ENCODE data around the gene JAK3.
"Not testable (repeated sequence)": the region's sequence is repeated elsewhere in the genome, so short reads cannot be mapped to it uniquely, and the experiment has no call there.

Gene JAK3

DNA sequence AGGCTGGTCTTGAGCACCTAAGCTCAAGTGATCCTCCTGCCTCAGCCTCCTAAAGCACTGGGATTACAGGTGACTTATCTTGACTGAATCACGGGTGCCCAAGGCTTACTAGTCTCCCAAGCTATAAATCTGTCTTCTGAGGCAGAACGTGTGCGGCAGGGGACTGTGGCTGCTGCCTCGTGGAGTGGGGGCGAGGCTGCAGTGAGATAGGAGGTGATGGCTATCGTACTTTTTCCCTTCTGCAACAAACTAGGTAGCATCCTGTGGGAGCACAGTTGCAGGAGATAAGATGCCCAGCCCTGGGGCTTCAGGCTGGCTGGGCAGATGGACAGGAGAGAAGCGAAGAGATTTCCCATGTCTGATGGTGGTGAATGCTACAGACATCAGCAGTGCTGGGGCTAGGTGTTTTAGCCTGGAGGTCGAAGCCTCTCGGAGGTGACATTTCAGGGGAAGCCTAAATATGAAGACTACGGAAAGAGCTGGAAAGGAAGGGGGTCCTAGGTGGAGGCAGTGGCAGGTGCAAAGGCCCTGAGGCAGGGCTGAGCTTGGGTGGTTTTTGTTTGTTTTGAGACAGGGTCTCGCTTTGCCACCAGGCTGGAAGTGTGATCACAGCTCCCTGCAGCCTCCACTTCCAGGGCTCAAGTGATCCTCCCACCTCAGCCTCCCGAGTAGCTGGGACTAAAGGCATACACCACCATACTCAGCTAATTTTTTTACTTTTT, 45.5 kb downstream of the JAK3 start:
- no peak for FAIRE-seq

DNA sequence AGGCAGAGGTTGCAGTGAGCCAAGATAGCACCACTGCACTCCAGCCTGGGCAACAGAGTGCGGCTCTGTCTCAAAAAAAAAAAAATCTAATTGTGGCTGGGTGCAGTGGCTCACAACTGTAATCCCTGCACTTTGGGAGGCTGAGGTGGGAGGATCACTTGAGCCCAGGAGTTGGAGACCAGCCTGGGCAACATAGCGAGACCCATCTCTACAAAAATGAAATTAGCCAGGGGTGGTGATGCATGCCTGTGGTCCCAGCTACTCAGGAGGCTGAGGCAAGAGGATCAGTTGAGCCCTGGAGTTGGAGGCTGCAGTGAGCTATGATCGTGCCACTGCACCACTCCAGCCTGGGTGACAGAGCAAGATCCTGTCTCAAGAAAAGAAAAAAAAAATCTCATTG, 49.2 kb downstream of the JAK3 start:
- not testable (repeated sequence) for FAIRE-seq

DNA sequence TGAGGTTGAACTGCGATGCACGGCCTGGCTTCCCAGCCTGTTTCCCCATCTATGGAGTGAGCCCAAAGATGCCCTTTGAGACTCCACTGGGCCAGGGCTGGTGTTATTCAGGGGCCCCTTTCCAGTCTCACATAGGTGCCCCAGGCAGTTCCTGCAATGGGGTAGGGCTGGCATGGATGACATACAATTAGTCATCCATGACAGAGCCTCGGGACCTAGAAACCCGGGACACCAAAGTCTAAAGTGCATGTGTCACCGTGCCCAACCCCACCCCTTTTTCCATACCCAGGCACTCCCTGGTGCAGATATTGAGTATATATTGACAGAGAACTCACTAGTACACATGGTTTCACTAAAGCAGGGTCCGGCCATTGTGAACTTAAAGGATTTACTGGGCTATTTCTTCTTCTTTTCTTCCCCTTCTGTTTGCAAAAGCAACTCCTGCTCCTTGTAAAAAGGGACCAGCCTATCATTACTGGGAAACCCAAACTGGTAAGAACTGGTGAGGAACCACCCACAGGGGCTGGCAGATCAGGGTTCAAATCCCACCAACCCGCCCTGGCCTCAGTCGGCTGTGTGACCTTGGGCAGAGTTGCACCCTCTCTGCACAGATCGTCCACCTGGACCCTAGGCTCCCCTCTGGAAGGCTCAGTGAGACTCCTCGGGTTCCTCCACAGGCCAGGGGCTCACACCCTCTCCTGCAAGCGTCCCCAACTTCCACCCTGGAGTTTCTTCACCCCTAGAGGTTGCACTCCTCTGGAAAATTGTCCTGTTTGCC, 50.2 kb downstream of the JAK3 start:
- FAIRE-seq: no peak

DNA sequence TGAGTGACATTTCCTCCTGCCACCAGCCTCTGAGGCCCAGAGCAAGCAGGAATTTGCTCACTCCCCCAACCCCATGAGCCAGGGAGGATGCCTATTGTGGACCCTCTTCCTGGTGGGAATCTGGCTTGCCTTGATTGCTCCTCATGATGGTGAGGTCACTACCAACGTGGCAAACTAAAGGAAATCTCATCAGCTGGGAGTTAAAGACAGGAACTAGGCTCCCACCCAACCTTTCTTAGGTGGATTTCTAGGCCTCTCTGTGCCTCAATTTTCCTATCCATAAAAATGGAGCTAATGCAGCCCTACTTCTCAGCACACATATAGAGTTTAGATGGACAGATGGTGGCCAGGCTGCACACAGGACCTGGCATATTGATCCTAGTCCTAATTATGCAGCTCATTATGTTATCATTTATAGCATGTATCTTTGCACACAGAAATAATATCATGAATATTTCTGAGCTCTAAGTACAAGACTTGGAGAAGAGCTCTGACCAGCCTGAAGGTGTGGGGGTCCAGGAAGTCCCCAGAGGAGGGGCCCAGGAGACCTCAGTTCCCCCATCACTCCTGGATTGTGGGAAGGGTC, 50.9 kb downstream of the JAK3 start:
- FAIRE-seq: no peak

DNA sequence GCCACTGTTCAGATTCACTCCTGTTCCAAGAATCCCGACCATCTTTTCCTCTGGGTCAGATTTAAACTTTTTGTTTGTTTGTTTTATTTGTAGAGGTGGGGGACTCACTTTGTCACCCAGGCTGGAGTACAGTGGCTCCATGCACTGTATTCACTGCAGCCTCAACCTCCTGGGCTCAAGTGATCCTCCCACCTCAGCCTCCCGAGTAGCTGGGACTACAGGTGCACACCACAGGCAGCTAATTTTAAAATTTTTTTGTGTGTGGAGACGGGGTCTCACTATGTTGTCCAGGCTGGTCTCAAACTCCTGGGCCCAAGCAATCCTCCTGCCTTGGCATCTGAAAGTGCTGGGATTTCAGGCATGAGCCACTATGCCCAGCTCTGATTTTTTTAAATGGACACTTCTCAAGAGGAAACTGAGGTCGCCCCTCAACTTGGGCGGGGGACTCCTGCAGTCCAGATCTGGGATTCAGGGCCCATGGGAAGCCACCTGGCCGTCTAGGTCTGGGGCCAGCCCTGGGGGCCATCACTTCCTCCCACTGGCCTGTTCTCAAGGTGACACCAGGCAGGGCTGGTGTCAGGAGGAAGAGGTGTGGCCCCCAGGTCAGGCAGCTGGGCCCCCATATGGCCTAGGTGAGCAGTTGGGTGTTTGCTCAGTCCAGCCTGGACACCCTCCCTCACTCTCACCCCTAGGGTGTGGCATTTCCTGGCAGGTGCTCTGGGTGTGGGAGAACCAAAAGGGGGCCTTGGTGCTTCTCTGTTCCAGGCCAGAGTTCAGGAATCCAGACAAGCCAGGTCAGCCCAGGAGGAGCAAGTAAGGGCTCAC, 51.6 kb downstream of the JAK3 start:
- FAIRE-seq: no peak

DNA sequence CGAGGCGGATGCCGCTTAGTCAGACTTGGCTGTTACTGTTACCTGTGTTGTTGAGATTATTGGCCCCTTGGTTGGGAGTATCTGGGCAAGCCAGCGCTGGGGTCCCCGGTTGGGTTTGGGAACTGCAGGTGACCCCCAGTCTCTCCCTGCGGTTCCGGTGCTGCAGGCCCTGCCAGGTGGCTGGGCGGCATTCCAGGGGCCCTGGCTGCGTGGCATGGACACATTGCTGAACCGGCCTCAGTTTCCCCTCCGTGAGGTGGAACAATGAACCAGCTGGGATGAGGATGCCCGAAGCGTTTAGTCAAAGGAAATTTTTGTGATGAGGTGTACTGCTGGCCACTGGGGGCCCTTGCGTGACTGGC, 52.3 kb downstream of the JAK3 start:
- FAIRE-seq: no peak

DNA sequence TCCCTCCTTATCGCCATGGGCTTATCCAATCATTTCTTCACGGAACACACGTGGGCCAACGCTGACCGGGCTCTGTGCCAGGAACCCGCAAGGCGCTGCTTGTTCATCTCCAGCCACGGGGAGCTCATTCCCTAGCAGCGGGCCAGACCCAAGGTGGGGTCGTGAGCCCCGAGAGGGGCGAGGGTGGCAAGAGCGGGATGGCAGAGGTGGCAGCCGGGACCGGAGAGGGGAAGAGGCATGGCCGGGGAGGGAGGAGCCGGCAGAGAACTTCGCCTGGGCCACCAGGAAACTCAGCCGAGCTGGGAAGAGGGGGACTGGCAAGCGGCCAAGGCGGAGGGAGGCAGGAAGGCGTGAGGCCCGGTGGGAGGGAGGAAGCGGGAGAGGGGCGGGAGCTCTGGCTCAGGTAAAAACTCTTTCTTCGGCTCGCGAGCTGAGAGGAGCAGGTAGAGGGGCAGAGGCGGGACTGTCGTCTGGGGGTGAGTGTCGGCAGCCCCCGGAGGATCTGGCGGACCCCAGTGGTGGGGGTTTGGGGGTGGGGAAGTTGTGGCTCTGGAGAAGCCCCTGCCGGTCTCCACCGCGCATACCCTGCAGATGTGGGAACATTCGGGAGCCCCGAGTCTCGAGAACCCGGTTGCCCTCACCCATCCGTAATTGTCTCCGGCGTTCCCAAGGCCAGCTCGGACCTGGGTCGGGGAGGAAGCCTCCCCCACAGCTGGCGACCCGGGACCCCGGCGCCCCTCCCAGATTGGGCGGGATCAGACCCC, 52.9 kb downstream of the JAK3 start, which contains the start of gene B3GNT3:
TSS of gene B3GNT3 (plus strand) at position 408 of the 764 bp plus-strand sequence. CDS start 12,670 bp downstream, outside the sequence.
- no peak for FAIRE-seq

DNA sequence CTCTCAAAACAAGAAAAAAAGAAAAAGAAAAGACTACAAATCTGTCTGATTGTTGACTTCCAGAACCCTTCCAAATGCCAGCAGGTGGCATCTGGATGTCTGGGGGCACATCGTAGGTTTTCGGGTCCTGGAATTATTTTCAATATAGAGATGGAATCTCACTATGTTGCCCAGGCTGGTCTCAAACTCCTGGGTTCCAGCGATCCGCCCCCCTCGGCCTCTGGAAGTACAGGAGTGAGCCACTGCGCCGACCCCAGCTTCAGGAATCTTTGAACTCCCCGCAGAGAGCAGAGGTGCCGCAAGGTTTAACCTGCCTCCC, 53.4 kb downstream of the JAK3 start:
- FAIRE-seq: no peak

DNA sequence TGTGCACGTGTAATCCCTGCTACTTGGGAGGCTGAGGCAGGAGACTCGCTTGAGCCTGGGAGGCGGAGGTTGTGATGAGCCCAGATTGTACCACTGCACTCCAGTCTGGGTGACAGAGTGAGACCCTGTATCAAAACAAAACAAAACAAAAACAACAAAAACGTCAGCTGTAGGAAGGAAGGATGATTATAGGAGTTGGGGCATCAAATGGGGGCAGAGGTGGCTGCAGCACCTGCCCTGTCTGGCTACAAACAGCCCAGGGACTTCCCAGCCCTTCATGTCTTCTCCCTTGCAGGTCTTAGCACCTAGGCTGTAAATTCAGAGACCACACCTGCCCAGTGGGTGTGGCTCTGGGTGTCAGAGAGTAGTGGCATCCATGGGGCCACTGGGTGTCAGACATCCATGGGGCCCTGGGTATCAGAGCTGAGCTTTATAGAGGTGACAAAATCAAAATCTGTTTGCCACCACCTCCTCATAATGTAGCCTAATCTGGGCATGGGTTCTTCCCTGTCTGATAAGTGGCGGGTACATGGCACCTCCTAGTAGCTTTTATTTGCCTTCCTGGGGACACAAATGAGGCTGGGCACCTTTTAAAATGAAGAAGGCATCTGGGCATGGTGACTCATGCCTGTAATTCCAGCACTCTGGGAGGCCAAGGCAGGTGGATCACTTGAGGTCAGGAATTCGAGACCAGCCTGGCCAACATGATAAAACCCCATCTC, 57.6 kb downstream of the JAK3 start:
- no peak for FAIRE-seq

DNA sequence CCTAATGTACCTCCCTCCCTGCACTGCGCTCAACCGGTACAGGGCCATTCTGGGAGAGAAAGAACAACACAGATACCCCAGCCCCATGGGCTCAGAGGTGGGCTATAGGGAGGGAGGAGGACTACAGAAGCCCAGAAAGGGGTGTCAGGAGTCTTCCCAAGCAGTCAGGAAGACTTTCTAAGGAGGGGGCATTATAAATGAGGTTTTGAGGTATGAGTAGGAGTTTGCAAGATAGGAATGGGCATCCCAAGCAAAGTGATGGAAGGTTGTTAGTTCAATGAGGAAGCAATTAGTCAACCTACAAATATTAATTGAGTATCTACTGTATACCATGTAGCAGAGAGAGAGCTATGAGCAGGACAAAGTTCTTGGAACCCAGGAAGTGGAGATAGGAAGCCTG, 59.1 kb downstream of the JAK3 start:
- no peak for FAIRE-seq

DNA sequence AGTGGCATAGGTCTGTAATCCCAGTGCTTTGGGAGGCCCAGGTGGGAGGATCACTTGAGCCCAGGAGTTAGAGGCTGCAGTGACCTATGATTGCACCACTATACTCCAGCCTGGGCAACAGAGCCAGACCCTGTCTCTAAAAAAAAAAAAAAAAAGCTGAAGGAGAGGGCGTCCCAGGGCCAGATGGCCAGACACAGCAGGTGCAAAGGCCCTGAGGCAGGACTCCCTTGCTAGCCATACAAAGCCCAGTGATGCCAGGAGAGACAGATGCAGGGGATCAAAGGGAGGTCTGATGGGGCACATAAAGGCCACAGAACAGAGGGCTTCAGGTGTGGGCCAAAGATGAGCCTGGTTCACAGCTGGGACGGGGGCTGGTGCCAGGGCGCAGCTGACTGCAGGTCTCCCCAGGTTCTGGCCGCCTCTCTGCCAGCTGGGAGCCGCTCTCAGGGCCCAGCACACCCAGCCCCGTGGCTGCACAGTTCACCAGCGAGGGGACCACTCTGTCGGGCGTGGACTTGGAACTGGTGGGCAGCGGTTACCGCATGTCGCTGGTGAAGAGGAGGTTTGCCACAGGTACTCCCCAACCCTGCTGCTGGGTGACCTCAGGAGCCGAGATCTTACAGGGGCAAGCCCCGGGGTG, 60.4 kb downstream of the JAK3 start:
- no peak for FAIRE-seq

DNA sequence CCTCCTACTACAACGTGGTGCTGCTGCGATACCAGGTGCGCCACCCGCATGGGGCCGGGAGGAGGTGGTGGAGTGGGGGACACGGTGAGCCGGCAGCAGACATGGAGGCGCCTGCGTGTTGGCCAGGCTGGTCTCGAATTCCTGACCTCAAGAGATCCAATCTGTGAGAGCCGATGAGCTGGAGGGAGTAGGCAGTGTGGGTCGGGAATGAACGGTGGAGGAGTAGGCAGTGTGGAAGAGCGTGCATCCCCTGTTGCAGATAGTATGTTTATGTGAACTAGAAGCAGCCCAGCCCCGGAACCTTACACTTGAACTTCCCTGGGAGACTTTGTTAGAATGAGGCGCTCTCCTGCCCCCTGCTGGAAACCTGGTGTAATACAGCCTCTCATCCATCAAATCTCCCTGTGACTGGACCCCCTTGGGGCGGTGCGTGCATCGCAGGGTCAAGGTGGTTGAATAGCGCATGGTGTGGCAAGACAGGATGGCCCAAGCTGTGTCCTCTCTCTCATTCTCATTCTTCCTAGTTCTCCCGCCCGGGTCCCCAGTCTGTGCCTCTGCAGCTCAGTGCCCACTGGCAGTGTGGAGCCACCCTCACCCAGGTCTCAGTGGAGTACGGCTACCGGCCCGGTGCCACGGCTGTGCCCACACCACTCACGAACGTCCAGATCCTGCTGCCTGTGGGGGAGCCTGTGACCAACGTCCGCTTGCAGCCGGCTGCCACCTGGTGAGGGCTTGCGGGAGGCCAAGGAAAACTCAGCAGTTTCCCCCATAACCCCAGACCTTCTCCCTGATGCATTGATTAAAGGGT, 63.4 kb downstream of the JAK3 start:
- FAIRE-seq: no peak

DNA sequence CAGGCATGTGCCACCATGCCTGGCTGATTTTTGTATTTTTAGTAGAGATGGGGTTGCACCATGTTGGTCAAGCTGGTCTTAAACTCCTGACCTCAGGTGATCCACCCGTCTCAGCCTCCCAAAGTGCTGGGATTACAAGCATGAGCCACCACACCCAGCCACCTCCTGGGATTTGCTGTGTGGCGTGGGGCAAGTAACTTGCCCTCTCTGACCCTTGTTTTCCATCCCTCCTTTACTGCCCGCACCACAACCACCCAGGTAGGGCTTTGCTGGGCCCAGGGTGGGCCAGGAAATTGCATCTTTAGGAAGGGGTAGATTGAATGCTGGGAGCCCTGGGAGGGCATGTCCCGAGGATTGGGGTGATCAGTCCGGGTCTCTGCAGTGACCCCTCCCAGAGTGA, 64.1 kb downstream of the JAK3 start:
- FAIRE-seq: not testable (repeated sequence)

DNA sequence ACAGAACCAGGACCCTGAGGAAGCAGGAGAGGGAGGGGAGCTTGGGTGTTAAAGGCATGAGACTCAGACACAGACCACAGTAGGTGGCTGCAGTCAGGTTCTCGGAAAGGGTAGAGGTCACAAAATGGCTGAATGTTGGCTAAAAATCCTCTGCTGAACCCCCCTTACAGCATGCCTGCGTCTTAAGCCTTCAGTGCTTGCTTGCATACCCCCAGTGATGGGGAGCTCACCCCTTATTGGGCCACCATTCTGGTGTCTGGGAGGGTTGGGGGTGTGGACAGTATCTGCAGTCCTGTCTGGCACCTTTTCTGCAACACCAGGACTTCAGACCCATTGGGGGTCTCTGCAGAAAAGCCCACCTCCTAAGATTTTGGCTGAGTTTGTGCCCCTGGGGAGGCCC, 67.0 kb downstream of the JAK3 start:
- FAIRE-seq: no peak

DNA sequence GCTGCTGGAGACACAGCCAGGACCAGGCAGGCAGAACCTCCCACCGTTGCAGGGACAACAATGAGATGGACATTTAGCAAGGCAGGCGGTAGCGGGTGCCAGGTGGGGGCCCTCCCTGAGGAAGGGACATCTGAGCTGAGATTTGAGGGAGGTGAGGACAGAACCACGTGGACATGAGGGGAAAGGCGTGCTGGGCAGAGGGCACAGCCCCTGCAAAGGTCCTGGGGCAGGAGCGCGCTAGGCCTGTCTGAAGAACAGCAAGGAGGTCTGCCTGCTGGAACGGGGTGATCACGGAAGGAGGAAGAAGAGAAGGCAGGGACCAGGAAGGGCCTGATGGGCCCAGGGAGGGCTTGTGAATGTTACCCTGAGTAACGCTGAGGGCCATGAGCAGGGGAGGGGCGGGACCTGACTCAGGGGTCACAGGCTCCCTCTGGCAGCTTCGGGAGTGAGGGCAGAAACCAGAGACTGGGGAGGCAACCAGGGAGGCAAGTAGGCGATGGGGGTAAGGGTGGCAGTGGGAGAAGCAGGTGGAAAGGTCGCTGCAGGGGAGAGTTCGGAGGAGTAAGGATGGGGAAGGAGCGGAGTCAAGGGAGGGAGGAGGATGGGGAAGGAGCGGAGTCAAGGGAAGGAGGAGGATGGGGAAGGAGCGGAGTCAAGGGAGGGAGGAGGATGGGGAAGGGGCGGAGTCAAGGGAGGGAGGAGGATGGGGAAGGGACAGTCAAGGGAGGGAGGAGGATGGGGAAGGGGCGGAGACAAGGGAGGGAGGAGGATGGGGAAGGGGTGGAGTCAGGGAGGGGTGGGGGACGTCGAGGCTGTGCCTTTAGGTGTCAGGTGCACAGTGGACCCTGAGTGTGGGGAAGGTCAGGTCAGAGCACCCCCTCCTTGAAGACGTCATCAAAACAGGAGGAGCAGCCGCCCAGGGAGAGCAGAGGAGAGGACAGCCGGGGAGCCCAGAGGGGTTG, 68.5 kb downstream of the JAK3 start:
- no peak for FAIRE-seq

DNA sequence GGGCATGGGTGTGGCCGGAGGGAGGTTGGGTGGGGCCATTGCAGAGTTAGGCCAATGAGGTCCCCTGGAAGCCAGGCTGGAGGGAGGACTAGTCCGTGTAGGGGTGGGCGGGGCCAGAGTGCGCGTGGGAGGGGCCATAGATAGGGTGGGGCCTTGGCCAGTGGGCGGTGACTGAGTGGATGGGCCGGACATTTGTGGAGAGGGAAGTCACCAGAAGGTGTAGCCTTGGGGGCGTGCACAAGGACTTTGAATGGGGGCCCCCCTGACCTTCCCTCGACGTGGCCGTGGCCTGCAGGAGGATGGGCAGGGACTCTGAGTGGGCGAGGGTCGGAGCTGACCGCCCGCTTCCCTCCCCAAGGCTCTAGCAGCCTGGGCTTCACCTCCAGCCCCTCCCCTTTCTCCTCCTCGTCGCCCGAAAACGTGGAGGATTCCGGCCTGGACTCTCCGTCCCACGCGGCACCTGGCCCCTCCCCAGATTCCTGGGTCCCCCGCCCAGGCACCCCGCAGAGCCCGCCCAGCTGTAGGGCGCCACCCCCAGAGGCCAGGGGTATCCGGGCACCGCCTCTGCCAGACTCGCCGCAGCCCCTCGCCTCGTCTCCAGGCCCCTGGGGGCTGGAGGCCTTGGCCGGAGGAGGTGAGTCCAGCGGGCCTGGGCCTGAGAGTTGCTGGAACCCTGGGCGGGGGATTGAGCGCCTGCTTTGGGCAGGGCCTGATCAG, 69.4 kb downstream of the JAK3 start:
- no peak for FAIRE-seq

DNA sequence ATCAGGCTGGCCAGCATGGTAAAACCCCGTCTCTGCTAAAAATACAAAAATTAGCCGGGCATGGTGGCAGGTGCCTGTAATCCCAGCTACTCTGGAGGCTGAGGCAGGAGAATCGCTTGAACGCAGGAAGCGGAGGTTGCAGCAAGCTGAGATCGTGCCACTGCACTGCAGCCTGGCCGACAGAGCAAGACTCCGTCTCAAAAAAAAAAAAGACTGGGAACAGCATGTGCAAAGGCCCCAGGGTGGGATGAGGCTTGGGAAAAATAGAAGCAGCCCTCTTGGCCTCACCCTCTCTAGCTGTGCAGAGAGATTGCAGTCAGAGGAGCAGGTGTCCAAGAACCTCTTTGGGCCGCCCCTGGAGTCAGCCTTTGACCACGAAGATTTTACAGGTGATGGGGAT, 69.9 kb downstream of the JAK3 start:
- not testable (repeated sequence) for FAIRE-seq

DNA sequence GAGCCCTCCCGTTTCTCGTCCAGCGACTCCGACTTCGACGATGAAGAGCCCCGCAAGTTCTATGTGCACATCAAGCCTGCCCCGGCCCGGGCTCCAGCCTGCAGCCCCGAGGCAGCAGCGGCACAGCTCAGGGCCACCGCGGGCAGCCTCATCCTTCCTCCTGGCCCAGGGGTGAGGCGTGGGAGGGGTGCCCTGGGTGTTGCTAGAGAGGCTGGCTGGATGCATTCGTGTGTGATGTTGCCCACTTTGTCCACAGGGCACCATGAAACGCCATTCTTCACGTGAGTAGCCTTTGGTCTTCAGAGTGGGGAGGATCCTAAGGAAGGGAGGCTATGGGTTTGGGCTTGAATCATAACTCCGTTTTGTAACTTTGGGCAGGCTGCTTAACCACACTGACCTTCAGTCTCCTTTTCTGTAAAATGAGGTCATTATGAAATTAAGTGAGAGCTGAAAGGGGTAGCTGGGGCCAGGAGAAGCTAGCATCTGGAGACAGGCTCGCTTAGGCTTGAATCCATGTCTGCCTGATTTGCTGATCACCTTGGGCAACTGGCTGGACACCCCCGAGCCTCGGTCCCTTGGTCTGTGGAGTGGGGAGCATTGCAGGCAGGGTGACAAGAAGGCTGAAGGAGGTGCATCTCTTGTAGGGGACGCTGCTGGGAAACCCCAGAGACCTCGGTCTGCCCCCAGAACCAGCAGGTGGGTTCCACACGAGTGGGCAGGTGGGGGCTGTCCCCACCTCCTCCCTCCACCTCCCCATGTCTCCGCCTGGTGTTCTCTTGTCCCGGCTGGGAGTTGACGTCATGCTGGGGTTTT, 71.6 kb downstream of the JAK3 start:
- no peak for FAIRE-seq

All from A204.1 (cell line).